WERI-Rb-1 (cell line): ENCODE measurements around the gene ODAD4.

ENCODE experiments used
- DNase-seq: peaks from one replicate; pipeline ENCODE4 v3.0.0-alpha.2; 2020
- H3K27ac ChIP-seq: fragments of 250-450 bp; sonication (Bioruptor Pico); 2 replicates; pipeline ENCODE4 v1.5.1; 2020; ENCODE audit warnings: mild to moderate bottlenecking, moderate library complexity
- H3K27me3 ChIP-seq: fragments of 250-450 bp; sonication (Bioruptor Pico); 2 replicates; pipeline ENCODE4 v1.5.1; 2021; ENCODE audit warnings: mild to moderate bottlenecking, low read depth, moderate library complexity; ENCODE audit not compliant: insufficient read depth, severe bottlenecking
- H3K36me3 ChIP-seq: fragments of 250-450 bp; sonication (Bioruptor Pico); 2 replicates; pipeline ENCODE4 v1.5.1; 2020; ENCODE audit warnings: mild to moderate bottlenecking, moderate library complexity
- H3K4me3 ChIP-seq: 2 replicates; pipeline ENCODE4 v1.5.1; 2011; ENCODE audit warnings: low read depth, mild to moderate bottlenecking, control low read depth, low read length
- H3K9me3 ChIP-seq: fragments of 250-450 bp; sonication (Bioruptor Pico); 2 replicates; pipeline ENCODE4 v1.5.1; 2021; ENCODE audit warnings: mild to moderate bottlenecking, moderate library complexity; ENCODE audit not compliant: severe bottlenecking
- TF ChIP-seq, protein P1 (sequence below): IDR thresholded peaks from 2 replicates; pipeline ENCODE4 v1.5.1; 2011; ENCODE audit warnings: low read depth, mild to moderate bottlenecking, control low read depth, inconsistent platforms, low read length

Gene ODAD4

DNA sequence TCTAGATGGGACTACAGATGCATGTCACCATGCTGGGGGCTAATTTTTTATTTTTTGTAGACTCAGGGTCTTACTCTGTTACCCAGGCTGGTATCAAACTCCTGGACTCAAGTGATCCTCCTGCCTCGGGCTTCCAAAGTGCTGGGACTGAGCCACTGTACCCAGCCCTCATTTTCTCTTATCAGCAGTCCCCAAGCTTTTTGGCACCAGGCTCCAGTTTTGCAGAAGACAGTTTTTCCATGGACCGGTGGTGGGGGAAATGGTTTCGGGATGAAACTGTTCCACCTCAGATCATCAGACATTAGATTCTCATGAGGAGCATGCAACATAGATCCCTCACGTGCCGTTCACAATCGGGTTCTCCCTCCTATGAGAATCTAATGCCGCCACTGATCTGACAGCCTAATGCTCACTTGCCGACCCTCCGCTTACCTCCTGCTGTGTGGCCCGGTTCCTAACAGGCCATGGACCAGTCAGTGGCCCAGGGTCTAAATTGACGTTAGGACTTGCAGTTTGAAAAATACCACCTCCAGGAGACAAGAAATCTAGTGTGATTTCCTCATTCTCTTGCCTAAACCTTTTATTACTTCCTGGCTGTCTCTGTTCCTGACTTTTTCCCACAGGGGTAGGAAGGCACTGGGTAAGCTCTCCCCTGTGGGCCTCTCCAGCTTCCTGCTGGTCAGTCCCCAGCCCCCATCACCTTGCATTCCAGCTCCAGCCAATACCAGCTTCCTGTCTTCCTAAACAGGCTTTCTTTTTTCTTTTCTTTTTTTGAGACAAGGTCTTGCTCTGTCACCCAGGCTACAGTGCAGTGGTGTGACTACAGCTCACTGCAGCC is 26.8 kb downstream of the ODAD4 start:
- Histone ChIP-seq H3K27ac (peak overlapping the region; percentile 6; the same call in 1 of the 2 replicates), H3K36me3 (no peaks in the 10 kb centered on the region; the same call in 1 of the 2 replicates), H3K27me3 (no peaks in the 10 kb centered on the region), H3K4me3 (no peak overlapping the region), H3K9me3 (no peaks in the 10 kb centered on the region)
- DNase-seq, result no peak
- TF ChIP-seq, protein P1, sequence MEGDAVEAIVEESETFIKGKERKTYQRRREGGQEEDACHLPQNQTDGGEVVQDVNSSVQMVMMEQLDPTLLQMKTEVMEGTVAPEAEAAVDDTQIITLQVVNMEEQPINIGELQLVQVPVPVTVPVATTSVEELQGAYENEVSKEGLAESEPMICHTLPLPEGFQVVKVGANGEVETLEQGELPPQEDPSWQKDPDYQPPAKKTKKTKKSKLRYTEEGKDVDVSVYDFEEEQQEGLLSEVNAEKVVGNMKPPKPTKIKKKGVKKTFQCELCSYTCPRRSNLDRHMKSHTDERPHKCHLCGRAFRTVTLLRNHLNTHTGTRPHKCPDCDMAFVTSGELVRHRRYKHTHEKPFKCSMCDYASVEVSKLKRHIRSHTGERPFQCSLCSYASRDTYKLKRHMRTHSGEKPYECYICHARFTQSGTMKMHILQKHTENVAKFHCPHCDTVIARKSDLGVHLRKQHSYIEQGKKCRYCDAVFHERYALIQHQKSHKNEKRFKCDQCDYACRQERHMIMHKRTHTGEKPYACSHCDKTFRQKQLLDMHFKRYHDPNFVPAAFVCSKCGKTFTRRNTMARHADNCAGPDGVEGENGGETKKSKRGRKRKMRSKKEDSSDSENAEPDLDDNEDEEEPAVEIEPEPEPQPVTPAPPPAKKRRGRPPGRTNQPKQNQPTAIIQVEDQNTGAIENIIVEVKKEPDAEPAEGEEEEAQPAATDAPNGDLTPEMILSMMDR, result no peak

DNA sequence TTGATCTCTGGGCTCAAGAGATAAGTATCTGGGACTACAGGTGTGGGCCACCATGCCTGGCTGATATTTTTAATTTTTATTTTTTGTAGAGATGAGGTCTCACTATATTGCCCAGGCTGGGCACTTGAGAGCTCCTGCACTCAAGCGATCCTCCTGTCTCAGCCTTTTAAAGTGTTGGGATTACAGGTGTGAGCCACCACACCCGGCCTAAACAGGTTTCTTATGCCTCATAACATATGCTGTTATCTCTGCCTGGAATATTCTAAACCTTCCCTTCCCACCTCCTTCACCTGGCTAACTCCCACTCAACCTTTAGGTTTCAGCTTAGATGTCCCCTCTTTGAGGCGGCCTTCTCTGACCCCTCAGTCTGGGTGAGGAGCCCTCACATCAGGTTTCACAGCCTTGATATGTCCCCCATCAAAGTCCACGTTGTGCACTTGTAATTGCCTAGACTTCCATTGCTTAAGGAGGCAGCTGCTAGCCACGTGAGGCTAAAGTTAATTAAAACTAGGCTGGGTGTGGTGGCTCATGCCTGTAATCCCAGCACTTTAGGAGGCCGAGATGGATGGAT is 27.5 kb downstream of the ODAD4 start:
- TF ChIP-seq, protein P1, result no peak
- no peaks in the 10 kb centered on the region; the same call in 1 of the 2 replicates for H3K36me3 ChIP-seq
- no peak overlapping the region for H3K27ac ChIP-seq
- H3K4me3 ChIP-seq, result no peak overlapping the region
- H3K27me3 ChIP-seq, result no peaks in the 10 kb centered on the region
- DNase-seq, result no peak
- no peaks in the 10 kb centered on the region for H3K9me3 ChIP-seq

DNA sequence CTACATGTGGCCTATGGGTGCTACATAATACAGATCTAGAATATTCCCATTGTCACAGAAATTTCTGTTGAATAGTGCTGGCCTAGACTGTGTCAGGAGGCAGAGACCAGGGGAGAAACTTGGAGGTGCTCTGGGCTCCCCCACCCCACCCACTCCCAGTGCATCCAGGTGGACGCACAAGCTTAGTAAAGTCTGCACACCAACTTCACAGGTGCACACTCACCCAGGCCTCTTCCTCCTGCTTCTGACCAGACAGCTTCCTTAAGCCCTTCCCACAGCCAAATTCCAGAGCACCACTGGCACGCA is 28.6 kb downstream of the ODAD4 start:
- Histone ChIP-seq H3K9me3 (no peaks in the 10 kb centered on the region), H3K27ac (no peak overlapping the region; the same call in 1 of the 2 replicates), H3K36me3 (no peaks in the 10 kb centered on the region; the same call in 1 of the 2 replicates), H3K4me3 (no peak overlapping the region), H3K27me3 (no peaks in the 10 kb centered on the region)
- DNase-seq, result no peak
- TF ChIP-seq, protein P1, result no peak

DNA sequence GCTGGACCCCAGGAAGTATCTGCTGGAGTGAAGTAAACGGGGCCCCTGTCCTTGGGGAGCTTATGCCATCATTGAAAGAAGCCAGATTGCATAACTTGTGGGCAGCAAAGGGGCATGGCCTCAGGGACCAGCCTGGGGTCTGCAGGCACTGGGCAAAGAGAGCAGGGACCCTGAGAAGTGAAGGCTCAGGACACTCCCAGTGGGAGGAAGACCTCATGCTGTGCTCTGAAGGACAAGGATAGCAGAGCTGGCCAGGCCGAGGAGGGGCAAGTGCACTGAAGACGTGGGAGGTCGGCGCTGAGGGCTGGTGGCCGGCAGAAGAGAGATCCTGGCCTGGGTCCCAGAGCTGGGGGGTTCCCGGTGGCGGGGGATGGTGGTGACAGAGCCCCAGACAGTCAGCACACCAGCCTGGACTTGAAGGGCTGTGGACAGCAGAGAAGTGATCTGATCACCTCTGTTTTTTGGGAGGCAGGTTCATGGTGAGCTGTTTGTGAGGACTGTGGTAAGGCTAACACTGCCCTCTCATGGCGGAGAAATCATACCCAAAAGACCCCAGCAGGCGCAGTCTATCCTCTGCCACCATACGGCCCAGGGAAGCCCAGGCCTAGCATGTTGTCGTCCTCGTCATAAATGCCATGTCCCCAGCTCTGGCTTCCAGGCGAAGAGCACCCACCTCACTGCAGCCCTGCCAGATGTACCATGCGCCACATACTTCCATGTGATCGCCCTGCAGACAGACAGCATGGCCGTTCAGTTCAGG is 29.1 kb downstream of the ODAD4 start:
- no peak overlapping the region for H3K4me3 ChIP-seq
- H3K9me3 ChIP-seq, result no peaks in the 10 kb centered on the region
- H3K27me3 ChIP-seq, result no peaks in the 10 kb centered on the region
- peak overlapping the region; percentile 71 for H3K27ac ChIP-seq
- peak; percentile 94 for DNase-seq
- TF ChIP-seq, protein P1, result peak; percentile 96
- no peaks in the 10 kb centered on the region; the same call in 1 of the 2 replicates for H3K36me3 ChIP-seq

DNA sequence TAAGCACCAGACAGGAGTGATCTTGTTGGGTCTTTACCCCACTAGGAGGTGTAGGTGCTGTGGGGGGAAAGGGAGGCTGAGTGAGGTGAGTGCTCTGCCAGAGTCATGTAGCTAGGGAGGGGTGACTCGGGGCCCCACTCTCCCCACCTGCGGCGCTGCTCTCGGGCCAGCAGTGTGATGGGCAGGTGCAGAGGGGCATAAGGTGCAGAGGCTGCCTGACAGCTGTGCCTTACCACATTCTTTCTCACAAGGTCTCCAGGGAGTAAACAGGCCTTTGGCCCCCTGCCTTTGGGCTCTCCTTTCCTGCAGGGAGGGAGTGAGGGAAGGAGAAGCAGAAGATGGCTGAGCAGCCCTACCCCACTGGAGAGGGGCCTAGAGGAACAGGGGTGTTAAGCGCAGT is 31.7 kb downstream of the ODAD4 start:
- Histone ChIP-seq H3K4me3 (no peak overlapping the region), H3K9me3 (no peaks in the 10 kb centered on the region), H3K27me3 (no peaks in the 10 kb centered on the region), H3K27ac (no peak overlapping the region), H3K36me3 (peaks cover 4% of the 10 kb centered on the region; the same call in 1 of the 2 replicates)
- TF ChIP-seq, protein P1, result no peak
- no peak for DNase-seq
